ENCODE measurements around the gene GABRR3.

DNA sequence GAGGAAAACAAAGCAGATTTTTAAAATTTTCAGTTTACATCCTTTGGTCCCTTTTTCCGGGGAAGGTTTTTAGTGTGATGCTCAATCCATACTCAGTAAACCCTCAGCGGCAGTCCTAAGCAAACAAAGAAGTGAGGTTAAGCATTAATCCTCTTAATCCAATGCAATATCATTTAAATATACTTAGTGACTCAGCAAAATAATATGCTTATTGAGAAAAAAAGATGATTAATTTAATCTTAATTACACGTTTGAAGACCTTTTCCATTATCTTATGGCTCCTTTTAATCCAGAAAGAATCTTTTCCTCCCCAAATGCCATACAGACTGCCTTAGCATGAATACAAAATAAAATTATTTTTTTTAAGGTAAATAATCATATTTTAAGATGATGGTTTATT is at the start of gene GABRR3:
- TF ChIP-seq, protein P1, sequence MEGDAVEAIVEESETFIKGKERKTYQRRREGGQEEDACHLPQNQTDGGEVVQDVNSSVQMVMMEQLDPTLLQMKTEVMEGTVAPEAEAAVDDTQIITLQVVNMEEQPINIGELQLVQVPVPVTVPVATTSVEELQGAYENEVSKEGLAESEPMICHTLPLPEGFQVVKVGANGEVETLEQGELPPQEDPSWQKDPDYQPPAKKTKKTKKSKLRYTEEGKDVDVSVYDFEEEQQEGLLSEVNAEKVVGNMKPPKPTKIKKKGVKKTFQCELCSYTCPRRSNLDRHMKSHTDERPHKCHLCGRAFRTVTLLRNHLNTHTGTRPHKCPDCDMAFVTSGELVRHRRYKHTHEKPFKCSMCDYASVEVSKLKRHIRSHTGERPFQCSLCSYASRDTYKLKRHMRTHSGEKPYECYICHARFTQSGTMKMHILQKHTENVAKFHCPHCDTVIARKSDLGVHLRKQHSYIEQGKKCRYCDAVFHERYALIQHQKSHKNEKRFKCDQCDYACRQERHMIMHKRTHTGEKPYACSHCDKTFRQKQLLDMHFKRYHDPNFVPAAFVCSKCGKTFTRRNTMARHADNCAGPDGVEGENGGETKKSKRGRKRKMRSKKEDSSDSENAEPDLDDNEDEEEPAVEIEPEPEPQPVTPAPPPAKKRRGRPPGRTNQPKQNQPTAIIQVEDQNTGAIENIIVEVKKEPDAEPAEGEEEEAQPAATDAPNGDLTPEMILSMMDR (conservative IDR thresholded peaks at IDR 0.05; ENCODE audit: low read depth, low read length): no peak
- no peak for TF ChIP-seq EZH2 (IDR thresholded peaks at IDR 0.05; ENCODE audit: low read length, unreplicated experiment)

All from PC-3 (cell line).